ENCODE measurements around the gene MALSU1.

The MALSU1 gene

GRCh38 chr7:23298885-23299769 is at the start of gene MALSU1:
Gene MALSU1, plus strand, starts transcription at chr7:23299339. Its CDS starts 14 bp downstream, at chr7:23299353.
- peak; percentile 96 for DNase-seq (ENCODE audit: low read depth)

- DNase-seq (ENCODE audit: low read depth), result no peak
Observed at GRCh38 chr7:23249486-23249885, 49.7 kb upstream of the MALSU1 start.

GRCh38 chr7:23254051-23254681 is 45.0 kb upstream of the MALSU1 start:
- DNase-seq (ENCODE audit: low read depth), result no peak

- DNase-seq (ENCODE audit: low read depth), result no peak
Observed at GRCh38 chr7:23256731-23257130, 42.4 kb upstream of the MALSU1 start.

- DNase-seq (ENCODE audit: low read depth), result no peak
Observed at GRCh38 chr7:23260371-23260770, 38.8 kb upstream of the MALSU1 start.

- DNase-seq (ENCODE audit: low read depth), result peak; percentile 53
Observed at GRCh38 chr7:23261843-23262452, 37.2 kb upstream of the MALSU1 start.

GRCh38 chr7:23264916-23265458 is 34.2 kb upstream of the MALSU1 start:
- DNase-seq (ENCODE audit: low read depth), result no peak

- DNase-seq (ENCODE audit: low read depth), result no peak
Observed at GRCh38 chr7:23266918-23267317, 32.2 kb upstream of the MALSU1 start.

- no peak for DNase-seq (ENCODE audit: low read depth)
Observed at GRCh38 chr7:23267357-23267756, 31.8 kb upstream of the MALSU1 start.

- DNase-seq (ENCODE audit: low read depth), result no peak
Observed at GRCh38 chr7:23268167-23268566, 31.0 kb upstream of the MALSU1 start.

- DNase-seq (ENCODE audit: low read depth), result no peak
Observed at GRCh38 chr7:23268746-23269145, 30.4 kb upstream of the MALSU1 start.

GRCh38 chr7:23272275-23272674 is 26.9 kb upstream of the MALSU1 start:
- no peak for DNase-seq (ENCODE audit: low read depth)

- DNase-seq (ENCODE audit: low read depth), result peak; percentile 86
Observed at GRCh38 chr7:23273141-23273599, 26.0 kb upstream of the MALSU1 start.

GRCh38 chr7:23275912-23276311 is 23.2 kb upstream of the MALSU1 start:
- no peak for DNase-seq (ENCODE audit: low read depth)

- DNase-seq (ENCODE audit: low read depth), result no peak
Observed at GRCh38 chr7:23276376-23276775, 22.8 kb upstream of the MALSU1 start.

GRCh38 chr7:23276947-23277346 is 22.2 kb upstream of the MALSU1 start:
- DNase-seq (ENCODE audit: low read depth), result no peak

- no peak for DNase-seq (ENCODE audit: low read depth)
Observed at GRCh38 chr7:23277359-23277989, 21.7 kb upstream of the MALSU1 start.

- no peak for DNase-seq (ENCODE audit: low read depth)
Observed at GRCh38 chr7:23279819-23280525, 19.2 kb upstream of the MALSU1 start.

GRCh38 chr7:23283086-23283485 is 16.1 kb upstream of the MALSU1 start:
- DNase-seq (ENCODE audit: low read depth), result no peak

GRCh38 chr7:23284871-23285270 is 14.3 kb upstream of the MALSU1 start:
- no peak for DNase-seq (ENCODE audit: low read depth)
